NCI-H2196 (cell line): Measurements from ENCODE around the gene IL31RA.
"Not testable (repeated sequence)": the region's sequence is repeated elsewhere in the genome, so short reads cannot be mapped to it uniquely, and the experiment has no call there.

Experiments used
- DNase-seq: peaks from one replicate; lab custom pipeline; 2025; ENCODE audit not compliant: unreplicated experiment; lab: John Stamatoyannopoulos, UW

IL31RA gene

GRCh38 chr5:55850839-55851674, at the start of gene IL31RA:
Gene IL31RA, plus strand, starts transcription at chr5:55851357. Its CDS starts 214 bp downstream, at chr5:55851571.
- DNase-seq, result no peak

GRCh38 chr5:55808814-55809213, 42.3 kb upstream of the IL31RA start:
- DNase-seq, result not testable (repeated sequence)

GRCh38 chr5:55815939-55816338, 35.2 kb upstream of the IL31RA start:
- DNase-seq, result not testable (repeated sequence)

- no peak for DNase-seq
Observed at GRCh38 chr5:55816342-55816741, 34.8 kb upstream of the IL31RA start.

- no peak for DNase-seq
Observed at GRCh38 chr5:55817030-55817429, 34.1 kb upstream of the IL31RA start.

- DNase-seq, result no peak
Observed at GRCh38 chr5:55820488-55820887, 30.7 kb upstream of the IL31RA start.

GRCh38 chr5:55821731-55822512, 29.2 kb upstream of the IL31RA start:
- no peak for DNase-seq

- no peak for DNase-seq
Observed at GRCh38 chr5:55823151-55823796, 27.9 kb upstream of the IL31RA start.

GRCh38 chr5:55829956-55830355, 21.2 kb upstream of the IL31RA start:
- DNase-seq, result no peak

GRCh38 chr5:55832446-55832845, 18.7 kb upstream of the IL31RA start:
- no peak for DNase-seq

- no peak for DNase-seq
Observed at GRCh38 chr5:55836191-55836590, 15.0 kb upstream of the IL31RA start.

- no peak for DNase-seq
Observed at GRCh38 chr5:55841976-55842375, 9.2 kb upstream of the IL31RA start.

- DNase-seq, result no peak
Observed at GRCh38 chr5:55847837-55848236, 3.3 kb upstream of the IL31RA start.

- DNase-seq, result no peak
Observed at GRCh38 chr5:55848783-55849182, 2.4 kb upstream of the IL31RA start.

- DNase-seq, result no peak
Observed at GRCh38 chr5:55851675-55851979, 470 bp downstream of the IL31RA start.

GRCh38 chr5:55852503-55852902, 1.3 kb downstream of the IL31RA start:
- DNase-seq, result no peak

GRCh38 chr5:55853041-55853670, 2.0 kb downstream of the IL31RA start:
- DNase-seq, result no peak

- DNase-seq, result no peak
Observed at GRCh38 chr5:55853818-55854217, 2.7 kb downstream of the IL31RA start.

GRCh38 chr5:55855509-55855908, 4.4 kb downstream of the IL31RA start:
- no peak for DNase-seq

- no peak for DNase-seq
Observed at GRCh38 chr5:55856516-55857246, 5.5 kb downstream of the IL31RA start.

- DNase-seq, result no peak
Observed at GRCh38 chr5:55857247-55857640, 6.1 kb downstream of the IL31RA start.
